ENCODE measurements around the gene ZNRF3.

The ZNRF3 gene

GRCh38 chr22:28910569-28911303 lies 27.4 kb downstream of the ZNRF3 start:
- no peak for DNase-seq

- DNase-seq: no peak
Measured at GRCh38 chr22:28911304-28911690, 27.9 kb downstream of the ZNRF3 start.

- DNase-seq: no peak
Measured at GRCh38 chr22:28911777-28912669, 28.7 kb downstream of the ZNRF3 start.

- DNase-seq: no peak
Measured at GRCh38 chr22:28914201-28914600, 30.8 kb downstream of the ZNRF3 start.

- DNase-seq: no peak
Measured at GRCh38 chr22:28915969-28916368, 32.6 kb downstream of the ZNRF3 start.

- no peak for DNase-seq
Measured at GRCh38 chr22:28917747-28918549, 34.6 kb downstream of the ZNRF3 start.

GRCh38 chr22:28918550-28919271 lies 35.3 kb downstream of the ZNRF3 start:
- no peak for DNase-seq

- DNase-seq: no peak
Measured at GRCh38 chr22:28920757-28921584, 37.6 kb downstream of the ZNRF3 start.

GRCh38 chr22:28921585-28921879 lies 38.2 kb downstream of the ZNRF3 start:
- no peak for DNase-seq

GRCh38 chr22:28922540-28923244 lies 39.3 kb downstream of the ZNRF3 start:
- no peak for DNase-seq

GRCh38 chr22:28923826-28924732 lies 40.7 kb downstream of the ZNRF3 start:
- no peak for DNase-seq

- no peak for DNase-seq
Measured at GRCh38 chr22:28925916-28926315, 42.5 kb downstream of the ZNRF3 start.

GRCh38 chr22:28927630-28928029 lies 44.3 kb downstream of the ZNRF3 start:
- no peak for DNase-seq

GRCh38 chr22:28929197-28929596 lies 45.8 kb downstream of the ZNRF3 start:
- no peak for DNase-seq

- no peak for DNase-seq
Measured at GRCh38 chr22:28930357-28931007, 47.1 kb downstream of the ZNRF3 start.

GRCh38 chr22:28931844-28932567 lies 48.6 kb downstream of the ZNRF3 start:
- DNase-seq: no peak

- no peak for DNase-seq
Measured at GRCh38 chr22:28933321-28933720, 49.9 kb downstream of the ZNRF3 start.

- DNase-seq: no peak
Measured at GRCh38 chr22:28934026-28934425, 50.7 kb downstream of the ZNRF3 start.

- DNase-seq: no peak
Measured at GRCh38 chr22:28935140-28935539, 51.8 kb downstream of the ZNRF3 start.

Measured in activated T-cell treated with anti-CD3 and anti-CD28 coated beads, Interleukin-2, amount 50 U/mL, for 1 hour (primary cell).